Left ventricle myocardium inferior (tissue), 1 donor: Measurements from ENCODE around the gene NDST1. TPM values are rescaled to one million over a fixed set of nuclear protein-coding genes. Genes with fewer than 3 reads are reported as not detected.

ENCODE experiments used
- DNase-seq: peaks from one replicate; pipeline ENCODE4 v3.0.0-alpha.2; 2020
- H3K27ac ChIP-seq: fragments of 200-600 bp; replicated peaks from 2 replicates; pipeline ENCODE4 v1.8.0; 2021
- H3K27me3 ChIP-seq: fragments of 200-600 bp; 2 replicates; pipeline ENCODE4 v1.8.0; 2021; ENCODE audit warnings: low read depth
- H3K36me3 ChIP-seq: fragments of 200-600 bp; 2 replicates; pipeline ENCODE4 v1.8.0; 2021
- H3K4me1 ChIP-seq: fragments of 200-600 bp; 2 replicates; pipeline ENCODE4 v1.8.0; 2021
- H3K4me3 ChIP-seq: fragments of 200-600 bp; 2 replicates; pipeline ENCODE4 v1.8.0; 2021; ENCODE audit warnings: mild to moderate bottlenecking, moderate library complexity
- H3K9me3 ChIP-seq: fragments of 200-600 bp; replicated peaks from 2 replicates; pipeline ENCODE4 v1.8.0; 2021
- intact Hi-C: fragments of 100-400 bp; cut with micrococcal nuclease; formaldehyde crosslinking; loops from one replicate; pipeline ENCODE4 v1.11.0; 2022
- total RNA-seq: library from RNA; stranded (reverse); fragmentation: NEBNext Ultra II Directional; extraction: Animal tissue kit (Norgen Biotek cat#: 25700); gene quantifications from one replicate; pipeline ENCODE4 v1.2.1, GENCODE V29; 2021
- TF ChIP-seq, protein P1 (sequence below): fragments of 200-600 bp; IDR thresholded peaks from 2 replicates; pipeline ENCODE4 v1.8.0; 2021; ENCODE audit warnings: antibody characterized with exemption, mild to moderate bottlenecking, borderline replicate concordance
- donor health status: DM: no; HTN: yes; CAD: no; lungs with severe emphysema.

Gene NDST1
- total RNA-seq, 1 donor from 2014 or later = 58.9 TPM

DNA sequence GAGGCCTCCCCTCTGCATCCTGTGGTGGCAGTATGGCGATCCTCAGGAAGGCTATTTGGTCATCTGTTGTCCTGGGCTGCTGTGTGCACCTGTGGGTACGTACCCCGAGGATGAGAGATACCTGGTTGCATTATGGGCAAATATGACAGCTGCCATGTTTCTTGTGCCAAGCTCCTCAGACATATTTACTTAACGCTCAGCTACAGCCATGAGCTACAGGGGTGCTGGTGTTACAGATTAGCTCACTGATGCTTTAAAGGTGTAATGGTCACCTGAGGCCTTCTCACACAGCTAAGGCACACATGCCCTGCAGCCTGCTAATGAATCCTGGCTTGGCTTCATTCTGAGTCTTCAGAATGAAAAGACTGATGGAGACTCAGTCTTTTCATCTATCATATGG is 12.0 kb downstream of the NDST1 start:
- H3K36me3 ChIP-seq = peaks cover 21% of the 10 kb centered on the region
- no peak for DNase-seq
- no peak overlapping the region for H3K4me3 ChIP-seq
- intact Hi-C loops = loop anchor here (5.0 kb wide), 1 partner anchor 63 kb away; no protein-coding TSS in a partner anchor
- H3K27me3 ChIP-seq = no peaks in the 10 kb centered on the region
- H3K9me3 ChIP-seq = no peaks in the 10 kb centered on the region
- peaks cover 100% of the 10 kb centered on the region for H3K4me1 ChIP-seq
- TF ChIP-seq, protein P1, sequence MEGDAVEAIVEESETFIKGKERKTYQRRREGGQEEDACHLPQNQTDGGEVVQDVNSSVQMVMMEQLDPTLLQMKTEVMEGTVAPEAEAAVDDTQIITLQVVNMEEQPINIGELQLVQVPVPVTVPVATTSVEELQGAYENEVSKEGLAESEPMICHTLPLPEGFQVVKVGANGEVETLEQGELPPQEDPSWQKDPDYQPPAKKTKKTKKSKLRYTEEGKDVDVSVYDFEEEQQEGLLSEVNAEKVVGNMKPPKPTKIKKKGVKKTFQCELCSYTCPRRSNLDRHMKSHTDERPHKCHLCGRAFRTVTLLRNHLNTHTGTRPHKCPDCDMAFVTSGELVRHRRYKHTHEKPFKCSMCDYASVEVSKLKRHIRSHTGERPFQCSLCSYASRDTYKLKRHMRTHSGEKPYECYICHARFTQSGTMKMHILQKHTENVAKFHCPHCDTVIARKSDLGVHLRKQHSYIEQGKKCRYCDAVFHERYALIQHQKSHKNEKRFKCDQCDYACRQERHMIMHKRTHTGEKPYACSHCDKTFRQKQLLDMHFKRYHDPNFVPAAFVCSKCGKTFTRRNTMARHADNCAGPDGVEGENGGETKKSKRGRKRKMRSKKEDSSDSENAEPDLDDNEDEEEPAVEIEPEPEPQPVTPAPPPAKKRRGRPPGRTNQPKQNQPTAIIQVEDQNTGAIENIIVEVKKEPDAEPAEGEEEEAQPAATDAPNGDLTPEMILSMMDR = no peak
- peak overlapping the region; percentile 54 for H3K27ac ChIP-seq

DNA sequence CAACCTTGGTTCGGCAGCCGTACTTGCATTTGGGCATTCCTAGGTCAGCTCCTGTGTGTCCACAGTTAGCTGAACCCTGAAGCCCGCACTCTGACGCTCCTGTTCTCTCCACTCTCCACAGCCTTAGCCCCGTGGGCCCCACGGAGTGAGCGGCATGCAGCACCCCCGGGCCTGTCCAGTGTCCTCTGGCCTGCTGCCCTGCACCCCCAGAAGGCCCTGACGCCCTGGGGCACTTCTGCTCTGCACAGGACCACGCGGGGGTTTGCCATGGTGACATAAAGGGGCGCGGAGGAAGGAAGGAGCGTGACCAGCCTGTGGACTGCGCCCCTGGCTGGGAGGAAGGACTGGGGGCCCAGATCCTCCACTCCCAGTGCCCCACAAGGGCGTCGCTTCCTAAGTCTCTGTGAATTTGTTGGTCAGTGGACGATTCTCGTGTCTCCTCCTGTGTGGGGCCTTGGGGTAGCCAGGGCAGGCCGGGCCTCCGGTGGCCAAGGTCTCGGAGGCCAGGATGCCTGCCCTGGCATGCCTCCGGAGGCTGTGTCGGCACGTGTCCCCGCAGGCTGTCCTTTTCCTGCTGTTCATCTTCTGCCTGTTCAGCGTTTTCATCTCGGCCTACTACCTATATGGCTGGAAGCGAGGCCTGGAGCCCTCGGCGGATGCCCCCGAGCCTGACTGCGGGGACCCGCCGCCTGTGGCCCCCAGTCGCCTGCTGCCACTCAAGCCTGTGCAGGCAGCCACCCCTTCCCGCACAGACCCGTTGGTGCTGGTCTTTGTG is 13.0 kb downstream of the NDST1 start:
- Histone ChIP-seq H3K4me3 (no peak overlapping the region), H3K27ac (peak overlapping the region; percentile 83), H3K4me1 (peaks cover 100% of the 10 kb centered on the region), H3K36me3 (peaks cover 21% of the 10 kb centered on the region), H3K27me3 (no peaks in the 10 kb centered on the region), H3K9me3 (no peaks in the 10 kb centered on the region)
- no peak for DNase-seq
- TF ChIP-seq, protein P1 = no peak
- intact Hi-C loops = loop anchor here (5.0 kb wide), 1 partner anchor 64 kb away; no protein-coding TSS in a partner anchor

DNA sequence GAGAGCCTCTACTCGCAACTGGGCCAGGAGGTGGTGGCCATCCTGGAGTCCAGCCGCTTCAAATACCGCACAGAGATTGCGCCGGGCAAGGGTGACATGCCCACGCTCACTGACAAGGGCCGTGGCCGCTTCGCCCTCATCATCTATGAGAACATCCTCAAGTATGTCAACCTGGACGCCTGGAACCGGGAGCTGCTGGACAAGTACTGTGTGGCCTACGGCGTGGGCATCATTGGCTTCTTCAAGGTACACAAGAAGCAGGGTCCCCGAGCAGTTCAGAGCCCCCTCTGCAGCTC is 13.5 kb downstream of the NDST1 start:
- intact Hi-C loops = loop anchor here (5.0 kb wide), 1 partner anchor 64 kb away; no protein-coding TSS in a partner anchor
- TF ChIP-seq, protein P1 = no peak
- Histone ChIP-seq H3K4me3 (no peak overlapping the region), H3K9me3 (no peaks in the 10 kb centered on the region), H3K36me3 (peaks cover 21% of the 10 kb centered on the region), H3K27ac (peak overlapping the region; percentile 83), H3K27me3 (no peaks in the 10 kb centered on the region), H3K4me1 (peaks cover 100% of the 10 kb centered on the region)
- no peak for DNase-seq

DNA sequence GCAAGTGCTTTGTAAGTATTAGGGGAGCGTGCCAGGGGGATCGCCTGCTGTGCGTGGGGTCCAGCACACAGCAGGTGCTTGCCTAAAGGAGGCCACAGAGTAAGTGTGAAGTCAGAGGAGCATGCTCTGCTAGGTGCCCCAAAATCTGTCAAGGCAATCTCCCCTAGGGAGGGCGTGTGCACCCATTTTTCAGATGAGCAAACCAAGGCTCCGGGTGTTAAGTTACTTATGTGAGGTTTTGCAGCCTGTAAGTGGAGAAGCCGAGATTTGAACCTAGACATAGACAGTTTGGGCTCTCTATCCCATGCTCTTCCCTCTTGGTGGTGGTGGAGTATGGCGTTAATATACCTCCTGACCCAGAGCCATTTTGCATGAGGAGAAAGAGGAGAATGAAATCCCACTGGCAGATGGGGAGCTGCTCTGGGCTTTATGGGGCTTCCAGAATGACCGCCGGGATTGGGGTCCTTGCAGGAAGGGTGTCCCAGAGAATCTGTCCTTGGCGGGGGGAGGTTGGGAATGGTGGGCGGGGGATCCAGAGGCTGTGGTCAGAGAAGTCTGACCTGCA is 14.1 kb downstream of the NDST1 start:
- peaks cover 100% of the 10 kb centered on the region for H3K4me1 ChIP-seq
- intact Hi-C loops = loop anchor here (5.0 kb wide), 1 partner anchor 65 kb away; no protein-coding TSS in a partner anchor
- no peak for DNase-seq

More for the DNA sequence above, 14.1 kb downstream of the NDST1 start:
- H3K9me3 ChIP-seq = no peaks in the 10 kb centered on the region
- no peaks in the 10 kb centered on the region for H3K27me3 ChIP-seq
- peak overlapping the region; percentile 22 for H3K4me3 ChIP-seq
- H3K27ac ChIP-seq = peak overlapping the region; percentile 83
- H3K36me3 ChIP-seq = peaks cover 21% of the 10 kb centered on the region
- TF ChIP-seq, protein P1 = no peak
